GM12878 (cell line): ENCODE measurements around the gene BORCS5. TPM values are rescaled to one million over a fixed set of nuclear protein-coding genes. Genes with fewer than 3 reads are reported as not detected.
A peak's percentile ranks its signal among the peaks of the same experiment; 100 is the strongest.

Experiments
- ATAC-seq: fragments of 200-7000 bp; cut with Tn5 transposase; 3 replicates; pipeline ENCODE4 v1.9.1; 2020; ENCODE audit warnings: mild to moderate bottlenecking, moderate library complexity
- BruUV-seq: library from RNA; stranded (reverse); fragments of 400-500 nt; replicated peaks from 2 replicates; lab custom pipeline; 2021; lab: Mats Ljungman, UMichigan
- CTCF ChIA-PET: fragments of 300-600 bp; sonication (Branson Sonifier 250); formaldehyde crosslinking; extraction: SDS; loops from one replicate; lab custom pipeline; 2021; ENCODE audit warnings: inconsistent platforms; lab: Yijun Ruan, JAX
- POLR2A ChIA-PET: fragments of 350-600 bp; formaldehyde crosslinking; extraction: SDS; loops from one replicate; lab custom pipeline; 2021; ENCODE audit warnings: inconsistent platforms; lab: Charles Lee
- RAD21 ChIA-PET: fragments of 300-600 bp; sonication (Branson Sonifier 250); formaldehyde crosslinking; loops from one replicate; lab custom pipeline; 2023; ENCODE audit warnings: antibody characterized with exemption; ENCODE audit not compliant: unreplicated experiment; lab: Charles Lee
- SMC1A ChIA-PET: fragments of 300-600 bp; sonication (Branson Sonifier 250); formaldehyde crosslinking; loops from one replicate; lab custom pipeline; 2023; ENCODE audit not compliant: unreplicated experiment, uncharacterized antibody; lab: Charles Lee
- DNase-seq: peaks from one replicate; pipeline ENCODE4 v3.0.0-alpha.2; 2011; ENCODE audit warnings: low read depth, low spot score
- FAIRE-seq: peaks from 3 replicates; lab custom pipeline; 2011; peaks lifted over from hg19 to GRCh38; lab: Jason Lieb, UNC
- H2AFZ ChIP-seq: 2 replicates; pipeline ENCODE4 v1.6.0; 2011; ENCODE audit warnings: low read depth, low read length, control low read depth; ENCODE audit not compliant: control insufficient read depth
- H3K27ac ChIP-seq: 2 replicates; pipeline ENCODE4 v1.5.1; 2011; ENCODE audit warnings: control low read depth; ENCODE audit not compliant: control insufficient read depth, insufficient read depth
- H3K27me3 ChIP-seq, 2 experiments: replicated peaks in 1 of 2; 2 replicates each; pipeline versions ENCODE4 v1.6.0 to v1.6.1; 2011; ENCODE audit warnings: low read length in 1 of 2; ENCODE audit not compliant: control insufficient read depth in 2 of 2, insufficient read depth in 2 of 2
- H3K36me3 ChIP-seq, 2 experiments: 2 replicates each; pipeline ENCODE4 v1.5.1; 2011; ENCODE audit warnings: low read length in 1 of 2; ENCODE audit not compliant: control insufficient read depth in 2 of 2, insufficient read depth in 2 of 2
- H3K4me1 ChIP-seq: 2 replicates; pipeline ENCODE4 v1.6.1; 2011; ENCODE audit warnings: mild to moderate bottlenecking, low read length, moderate library complexity, mixed read lengths; ENCODE audit not compliant: control insufficient read depth, insufficient read depth
- H3K4me2 ChIP-seq: 2 replicates; pipeline ENCODE4 v1.6.0; 2011; ENCODE audit warnings: control low read depth; ENCODE audit not compliant: control insufficient read depth, insufficient read depth
- H3K4me3 ChIP-seq: fragments of 200-600 bp; sonication (generic); 2 replicates; pipeline ENCODE4 v1.5.1; 2016
- H3K79me2 ChIP-seq: 2 replicates; pipeline ENCODE4 v1.6.0; 2011; ENCODE audit warnings: low read length; ENCODE audit not compliant: control insufficient read depth, insufficient read depth
- H3K9ac ChIP-seq: 2 replicates; pipeline ENCODE4 v1.8.0; 2011; ENCODE audit warnings: low read length, control low read depth, mixed read lengths; ENCODE audit not compliant: control insufficient read depth, insufficient read depth
- H3K9me3 ChIP-seq: replicated peaks from 3 replicates; pipeline ENCODE4 v1.5.1; 2011; ENCODE audit warnings: mild to moderate bottlenecking, low read length; ENCODE audit not compliant: control insufficient read depth, insufficient read depth
- H4K20me1 ChIP-seq: 2 replicates; pipeline ENCODE4 v1.6.0; 2011; ENCODE audit not compliant: control insufficient read depth, insufficient read depth
- ATF7 ChIP-seq: fragments of 450-650 bp; IDR thresholded peaks from 2 replicates; pipeline ENCODE4 v1.6.1; 2016; ENCODE audit warnings: low read depth, mild to moderate bottlenecking
- GATAD2B ChIP-seq: fragments of 450-650 bp; conservative IDR thresholded peaks from 2 replicates; pipeline ENCODE4 v1.6.1; 2017; ENCODE audit warnings: low read depth, mild to moderate bottlenecking, moderate library complexity
- JUNB ChIP-seq: IDR thresholded peaks from 2 replicates; pipeline ENCODE4 v1.6.1; 2016; ENCODE audit warnings: antibody characterized with exemption, mild to moderate bottlenecking
- WGBS: methylation state at CpG from one replicate; pipeline ENCODE4 v1.1.6; 2016; ENCODE audit warnings: low lambda C conversion rate; ENCODE audit not compliant: insufficient replicate concordance, insufficient coverage; ENCODE audit errors: missing lambda C conversion rate; 5-methylcytosine and 5-hydroxymethylcytosine counted together
- in situ Hi-C: fragments of 300-500 bp; cut with MboI; formaldehyde crosslinking; loops from 9 replicates; pipeline ENCODE4 v1.14.3; 2018; ENCODE audit warnings: mixed read lengths
- intact Hi-C: fragments of 100-400 bp; cut with micrococcal nuclease; formaldehyde crosslinking; loops from one replicate; pipeline ENCODE4 v1.14.2; 2022; ENCODE audit not compliant: unreplicated experiment
- polyA plus RNA-seq, 11 experiments: library from polyadenylated mRNA; depleted of rRNA in 4 of 11; unstranded in 6 of 11; stranded (reverse) in 5 of 11; fragments of >200 nt; fragmentation: Nextera tagmentation in 4 of 11; fragmentation: Illumina TruSeq in 1 of 11; extraction: Ambion mirVana in 4 of 11; extraction: Trizol in 1 of 11; gene quantifications; 1 replicate in 1 of 11; 2 replicates in 10 of 11; pipeline versions ENCODE4 v1.2.1 to v1.2.3, GENCODE V29; 2011 to 2016; ENCODE audit warnings: inconsistent platforms in 2 of 11, missing spikeins in 2 of 11, low read depth in 1 of 11
- total RNA-seq, 4 experiments: library from RNA; depleted of rRNA in 3 of 4; stranded (reverse); fragments of >200 nt in 3 of 4; fragmentation: Illumina TruSeq in 1 of 4; extraction: Trizol in 1 of 4; gene quantifications; 2 replicates each; pipeline versions ENCODE4 v1.2.1 to v1.2.3, GENCODE V29; 2013 to 2021
- TF ChIP-seq, protein P1 (sequence below): fragments of 450-650 bp; formaldehyde crosslinking; IDR thresholded peaks from 2 replicates; pipeline ENCODE4 v1.5.0; 2022; ENCODE audit warnings: mild to moderate bottlenecking, missing genetic modification characterization

Gene BORCS5
- total and polyA plus RNA-seq, 10 of the 15 experiments (the other 5 are each of a cell fraction or from before 2014, with no cell fraction given), result 1.4 to 39.7 (median 16.1) TPM

DNA sequence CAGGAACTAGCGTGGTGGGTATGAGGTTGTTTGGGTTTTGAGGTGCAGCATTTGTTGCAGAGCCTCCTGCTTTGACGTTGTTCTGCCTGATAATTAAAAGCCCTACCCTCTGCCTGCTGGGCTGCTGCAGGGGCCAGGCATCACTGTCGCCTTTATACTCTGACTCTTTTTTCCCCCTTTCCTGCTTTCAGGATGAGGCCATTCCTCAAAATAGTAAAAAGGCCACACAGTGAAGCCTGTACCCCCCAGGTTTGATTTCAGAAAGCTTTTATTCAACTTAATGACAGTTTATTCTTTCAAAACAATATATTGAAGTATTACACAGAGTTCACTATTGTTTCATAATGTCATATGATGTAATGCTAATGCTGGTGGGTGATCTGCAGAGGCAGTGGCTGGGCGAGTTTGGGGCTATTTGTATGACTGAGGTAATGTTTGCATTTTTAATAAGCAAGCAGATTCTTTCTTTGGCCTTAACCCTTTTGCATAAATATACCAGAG lies 9.1 kb downstream of the BORCS5 start:
- no peaks in the 10 kb centered on the region for H3K9me3 ChIP-seq
- BruUV-seq, result TSS peak; percentile 4
- DNase-seq, result no peak
- H4K20me1 ChIP-seq, result no peaks in the 10 kb centered on the region
- H3K4me2 ChIP-seq, result no peak overlapping the region
- TF ChIP-seq GATAD2B (no peak), JUNB (peak; percentile 62), ATF7 (peak; percentile 69)
- TF ChIP-seq, protein P1, sequence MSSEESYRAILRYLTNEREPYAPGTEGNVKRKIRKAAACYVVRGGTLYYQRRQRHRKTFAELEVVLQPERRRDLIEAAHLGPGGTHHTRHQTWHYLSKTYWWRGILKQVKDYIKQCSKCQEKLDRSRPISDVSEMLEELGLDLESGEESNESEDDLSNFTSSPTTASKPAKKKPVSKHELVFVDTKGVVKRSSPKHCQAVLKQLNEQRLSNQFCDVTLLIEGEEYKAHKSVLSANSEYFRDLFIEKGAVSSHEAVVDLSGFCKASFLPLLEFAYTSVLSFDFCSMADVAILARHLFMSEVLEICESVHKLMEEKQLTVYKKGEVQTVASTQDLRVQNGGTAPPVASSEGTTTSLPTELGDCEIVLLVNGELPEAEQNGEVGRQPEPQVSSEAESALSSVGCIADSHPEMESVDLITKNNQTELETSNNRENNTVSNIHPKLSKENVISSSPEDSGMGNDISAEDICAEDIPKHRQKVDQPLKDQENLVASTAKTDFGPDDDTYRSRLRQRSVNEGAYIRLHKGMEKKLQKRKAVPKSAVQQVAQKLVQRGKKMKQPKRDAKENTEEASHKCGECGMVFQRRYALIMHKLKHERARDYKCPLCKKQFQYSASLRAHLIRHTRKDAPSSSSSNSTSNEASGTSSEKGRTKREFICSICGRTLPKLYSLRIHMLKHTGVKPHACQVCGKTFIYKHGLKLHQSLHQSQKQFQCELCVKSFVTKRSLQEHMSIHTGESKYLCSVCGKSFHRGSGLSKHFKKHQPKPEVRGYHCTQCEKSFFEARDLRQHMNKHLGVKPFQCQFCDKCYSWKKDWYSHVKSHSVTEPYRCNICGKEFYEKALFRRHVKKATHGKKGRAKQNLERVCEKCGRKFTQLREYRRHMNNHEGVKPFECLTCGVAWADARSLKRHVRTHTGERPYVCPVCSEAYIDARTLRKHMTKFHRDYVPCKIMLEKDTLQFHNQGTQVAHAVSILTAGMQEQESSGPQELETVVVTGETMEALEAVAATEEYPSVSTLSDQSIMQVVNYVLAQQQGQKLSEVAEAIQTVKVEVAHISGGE (CRISPR knock-in tag), result no peak
- ATAC-seq, result peak; percentile 66
- POLR2A ChIA-PET, result interaction anchor here (1.1 kb wide), 1 partner anchor 11 kb away, joined by 3 read pairs; no protein-coding TSS in a partner anchor
- H3K4me1 ChIP-seq, result no peaks in the 10 kb centered on the region
- CTCF ChIA-PET, result interaction anchor here (1.0 to 4.7 kb wide), 5 partner anchors 8 to 279 kb away, joined by 3 to 25 read pairs (median 5); no protein-coding TSS in a partner anchor
- no peak overlapping the region for H2AFZ ChIP-seq
- in situ Hi-C loops (no loop called here), intact Hi-C loops (no loop called here)
- H3K36me3 ChIP-seq, result peaks cover 0 to 3% of the 10 kb centered on the region in 2 experiments; a peak in 1 of 4 replicates
- WGBS, result 69% methylated on average over 4 of the region's 4 CpGs
- no peak overlapping the region for H3K9ac ChIP-seq
- H3K27me3 ChIP-seq, result no peaks in the 10 kb centered on the region
- FAIRE-seq, result no peak
- H3K79me2 ChIP-seq, result peaks cover 1% of the 10 kb centered on the region
- no peak overlapping the region for H3K27ac ChIP-seq
- RAD21 ChIA-PET, result interaction anchor here (1.0 to 3.6 kb wide), 5 partner anchors 9 to 371 kb away, joined by 3 to 18 read pairs (median 4); partner anchors contain the start of gene BORCS5
- H3K4me3 ChIP-seq, result no peak overlapping the region
- SMC1A ChIA-PET, result interaction anchor here (0.6 to 4.5 kb wide), 8 partner anchors 8 to 371 kb away, joined by 3 to 39 read pairs (median 4); partner anchors contain the start of gene BORCS5
